GM23338 (cell line): Measurements from ENCODE around the gene ZSWIM5. TPM values are rescaled to one million over a fixed set of nuclear protein-coding genes. Genes with fewer than 3 reads are reported as not detected.

Experiments
- ATAC-seq: fragments of 200-7000 bp; cut with Tn5 transposase; 3 replicates; pipeline ENCODE4 v1.9.1; 2020
- DNase-seq: peaks from one replicate; pipeline ENCODE4 v3.0.0-alpha.2; 2015; ENCODE audit warnings: low spot score
- H2AFZ ChIP-seq: fragments of 200-600 bp; sonication (generic); 2 replicates; pipeline ENCODE4 v1.8.0; 2016; ENCODE audit warnings: antibody characterized with exemption, mild to moderate bottlenecking, moderate library complexity
- H3F3A ChIP-seq: fragments of 200-600 bp; sonication (generic); replicated peaks from 2 replicates; pipeline ENCODE4 v1.8.0; 2017; ENCODE audit warnings: antibody characterized with exemption, mixed run types, low read depth
- H3K27ac ChIP-seq: fragments of 200-600 bp; sonication (generic); 2 replicates; pipeline ENCODE4 v1.6.1; 2016; ENCODE audit warnings: low read depth
- H3K27me3 ChIP-seq: fragments of 200-600 bp; sonication (generic); 2 replicates; pipeline ENCODE4 v1.8.0; 2016; ENCODE audit warnings: mild to moderate bottlenecking, mixed run types, moderate library complexity; ENCODE audit not compliant: insufficient read depth
- H3K36me3 ChIP-seq: fragments of 200-600 bp; sonication (generic); 2 replicates; pipeline ENCODE4 v1.8.0; 2016; ENCODE audit warnings: mild to moderate bottlenecking; ENCODE audit not compliant: insufficient read depth
- H3K4me1 ChIP-seq: fragments of 200-600 bp; sonication (generic); 2 replicates; pipeline ENCODE4 v1.8.0; 2016; ENCODE audit warnings: mild to moderate bottlenecking, moderate library complexity; ENCODE audit not compliant: insufficient read depth
- H3K4me2 ChIP-seq: fragments of 200-600 bp; sonication (generic); 2 replicates; pipeline ENCODE4 v1.7.1; 2017; ENCODE audit warnings: mixed run types
- H3K4me3 ChIP-seq: fragments of 200-600 bp; sonication (generic); 2 replicates; pipeline ENCODE4 v1.6.1; 2016; ENCODE audit warnings: mixed run types
- H3K79me2 ChIP-seq: fragments of 200-600 bp; sonication (generic); replicated peaks from 2 replicates; pipeline ENCODE4 v1.8.0; 2017; ENCODE audit warnings: mild to moderate bottlenecking; ENCODE audit not compliant: insufficient read depth
- H3K9me2 ChIP-seq: fragments of 200-600 bp; sonication (generic); 2 replicates; pipeline ENCODE4 v1.8.0; 2017; ENCODE audit not compliant: insufficient read depth
- H4K20me1 ChIP-seq: fragments of 200-600 bp; sonication (generic); replicated peaks from 2 replicates; pipeline ENCODE4 v1.8.0; 2017; ENCODE audit warnings: mild to moderate bottlenecking; ENCODE audit not compliant: insufficient read depth
- H3K27ac Mint-ChIP-seq: 2 replicates; pipeline ENCODE4 v1.8.0; 2020; ENCODE audit warnings: inconsistent platforms, mild to moderate bottlenecking, moderate library complexity, mixed read lengths
- H3K27me3 Mint-ChIP-seq: 3 replicates; pipeline ENCODE4 v1.8.0; 2022; ENCODE audit warnings: low read depth, mild to moderate bottlenecking, moderate library complexity, mixed read lengths, inconsistent platforms; ENCODE audit not compliant: insufficient read depth, poor library complexity
- H3K36me3 Mint-ChIP-seq: 3 replicates; pipeline ENCODE4 v1.8.0; 2021; ENCODE audit warnings: low read depth, mild to moderate bottlenecking, inconsistent platforms, moderate library complexity, mixed read lengths
- H3K4me1 Mint-ChIP-seq: 3 replicates; pipeline ENCODE4 v1.8.0; 2020; ENCODE audit warnings: mild to moderate bottlenecking, inconsistent platforms, mixed read lengths
- H3K4me3 Mint-ChIP-seq: 3 replicates; pipeline ENCODE4 v1.8.0; 2021; ENCODE audit warnings: moderate library complexity, mild to moderate bottlenecking, inconsistent platforms, mixed read lengths
- H3K9me3 Mint-ChIP-seq: 3 replicates; pipeline ENCODE4 v1.8.0; 2020; ENCODE audit warnings: moderate library complexity, mild to moderate bottlenecking, inconsistent platforms, mixed read lengths
- EZH2 ChIP-seq: fragments of 200-600 bp; sonication (generic); IDR thresholded peaks from one replicate; pipeline ENCODE4 v1.8.0; 2017; ENCODE audit warnings: antibody characterized with exemption, mild to moderate bottlenecking, low read depth; ENCODE audit not compliant: unreplicated experiment
- EZH2phosphoT487 ChIP-seq: fragments of 200-600 bp; sonication (generic); IDR thresholded peaks from one replicate; pipeline ENCODE4 v1.8.1; 2018; ENCODE audit warnings: antibody characterized with exemption; ENCODE audit not compliant: unreplicated experiment
- NANOG ChIP-seq: IDR thresholded peaks from 2 replicates; pipeline ENCODE4 v1.6.1; 2016; ENCODE audit warnings: antibody characterized with exemption, borderline replicate concordance
- STAT1 ChIP-seq: IDR thresholded peaks from one replicate; pipeline ENCODE4 v1.6.1; 2016; ENCODE audit warnings: antibody characterized with exemption; ENCODE audit not compliant: unreplicated experiment
- ZNF331 ChIP-seq: fragments of 250-450 bp; sonication (Bioruptor Pico); IDR thresholded peaks from 2 replicates; pipeline ENCODE4 v1.5.0; 2020; ENCODE audit warnings: low read depth, mild to moderate bottlenecking, moderate library complexity
- polyA plus RNA-seq: library from polyadenylated mRNA; unstranded; fragments of >200 nt; fragmentation: Nextera tagmentation; extraction: Ambion mirVana; gene quantifications from 2 replicates; pipeline ENCODE4 v1.2.1, GENCODE V29; 2016
- total RNA-seq: library from RNA; depleted of rRNA; stranded (reverse); fragments of >200 nt; shearing (Covaris generic); gene quantifications from 2 replicates; pipeline ENCODE4 v1.2.3, GENCODE V29; 2014
- TF ChIP-seq, protein P1 (sequence below): fragments of 250-450 bp; sonication (Bioruptor Pico); IDR thresholded peaks from 2 replicates; pipeline ENCODE4 v1.5.0; 2020; ENCODE audit warnings: mild to moderate bottlenecking, moderate library complexity
- TF ChIP-seq, protein P2 (sequence below), 2 experiments: fragments of 200-600 bp in 1 of 2; sonication (generic) in 1 of 2; conservative IDR thresholded peaks; 2 replicates each; pipeline versions ENCODE4 v1.5.1 to v1.6.1; 2016 to 2017; ENCODE audit warnings: antibody characterized with exemption in 2 of 2, low read depth in 2 of 2, mild to moderate bottlenecking in 2 of 2, moderate library complexity in 1 of 2

The ZSWIM5 gene
- total and polyA plus RNA-seq, 2 experiments from 2014 or later, result 0.65 to 3.6 TPM

GRCh38 chr1:45057542-45057941 is 148.9 kb downstream of the ZSWIM5 start (continued):
- TF ChIP-seq, protein P1, sequence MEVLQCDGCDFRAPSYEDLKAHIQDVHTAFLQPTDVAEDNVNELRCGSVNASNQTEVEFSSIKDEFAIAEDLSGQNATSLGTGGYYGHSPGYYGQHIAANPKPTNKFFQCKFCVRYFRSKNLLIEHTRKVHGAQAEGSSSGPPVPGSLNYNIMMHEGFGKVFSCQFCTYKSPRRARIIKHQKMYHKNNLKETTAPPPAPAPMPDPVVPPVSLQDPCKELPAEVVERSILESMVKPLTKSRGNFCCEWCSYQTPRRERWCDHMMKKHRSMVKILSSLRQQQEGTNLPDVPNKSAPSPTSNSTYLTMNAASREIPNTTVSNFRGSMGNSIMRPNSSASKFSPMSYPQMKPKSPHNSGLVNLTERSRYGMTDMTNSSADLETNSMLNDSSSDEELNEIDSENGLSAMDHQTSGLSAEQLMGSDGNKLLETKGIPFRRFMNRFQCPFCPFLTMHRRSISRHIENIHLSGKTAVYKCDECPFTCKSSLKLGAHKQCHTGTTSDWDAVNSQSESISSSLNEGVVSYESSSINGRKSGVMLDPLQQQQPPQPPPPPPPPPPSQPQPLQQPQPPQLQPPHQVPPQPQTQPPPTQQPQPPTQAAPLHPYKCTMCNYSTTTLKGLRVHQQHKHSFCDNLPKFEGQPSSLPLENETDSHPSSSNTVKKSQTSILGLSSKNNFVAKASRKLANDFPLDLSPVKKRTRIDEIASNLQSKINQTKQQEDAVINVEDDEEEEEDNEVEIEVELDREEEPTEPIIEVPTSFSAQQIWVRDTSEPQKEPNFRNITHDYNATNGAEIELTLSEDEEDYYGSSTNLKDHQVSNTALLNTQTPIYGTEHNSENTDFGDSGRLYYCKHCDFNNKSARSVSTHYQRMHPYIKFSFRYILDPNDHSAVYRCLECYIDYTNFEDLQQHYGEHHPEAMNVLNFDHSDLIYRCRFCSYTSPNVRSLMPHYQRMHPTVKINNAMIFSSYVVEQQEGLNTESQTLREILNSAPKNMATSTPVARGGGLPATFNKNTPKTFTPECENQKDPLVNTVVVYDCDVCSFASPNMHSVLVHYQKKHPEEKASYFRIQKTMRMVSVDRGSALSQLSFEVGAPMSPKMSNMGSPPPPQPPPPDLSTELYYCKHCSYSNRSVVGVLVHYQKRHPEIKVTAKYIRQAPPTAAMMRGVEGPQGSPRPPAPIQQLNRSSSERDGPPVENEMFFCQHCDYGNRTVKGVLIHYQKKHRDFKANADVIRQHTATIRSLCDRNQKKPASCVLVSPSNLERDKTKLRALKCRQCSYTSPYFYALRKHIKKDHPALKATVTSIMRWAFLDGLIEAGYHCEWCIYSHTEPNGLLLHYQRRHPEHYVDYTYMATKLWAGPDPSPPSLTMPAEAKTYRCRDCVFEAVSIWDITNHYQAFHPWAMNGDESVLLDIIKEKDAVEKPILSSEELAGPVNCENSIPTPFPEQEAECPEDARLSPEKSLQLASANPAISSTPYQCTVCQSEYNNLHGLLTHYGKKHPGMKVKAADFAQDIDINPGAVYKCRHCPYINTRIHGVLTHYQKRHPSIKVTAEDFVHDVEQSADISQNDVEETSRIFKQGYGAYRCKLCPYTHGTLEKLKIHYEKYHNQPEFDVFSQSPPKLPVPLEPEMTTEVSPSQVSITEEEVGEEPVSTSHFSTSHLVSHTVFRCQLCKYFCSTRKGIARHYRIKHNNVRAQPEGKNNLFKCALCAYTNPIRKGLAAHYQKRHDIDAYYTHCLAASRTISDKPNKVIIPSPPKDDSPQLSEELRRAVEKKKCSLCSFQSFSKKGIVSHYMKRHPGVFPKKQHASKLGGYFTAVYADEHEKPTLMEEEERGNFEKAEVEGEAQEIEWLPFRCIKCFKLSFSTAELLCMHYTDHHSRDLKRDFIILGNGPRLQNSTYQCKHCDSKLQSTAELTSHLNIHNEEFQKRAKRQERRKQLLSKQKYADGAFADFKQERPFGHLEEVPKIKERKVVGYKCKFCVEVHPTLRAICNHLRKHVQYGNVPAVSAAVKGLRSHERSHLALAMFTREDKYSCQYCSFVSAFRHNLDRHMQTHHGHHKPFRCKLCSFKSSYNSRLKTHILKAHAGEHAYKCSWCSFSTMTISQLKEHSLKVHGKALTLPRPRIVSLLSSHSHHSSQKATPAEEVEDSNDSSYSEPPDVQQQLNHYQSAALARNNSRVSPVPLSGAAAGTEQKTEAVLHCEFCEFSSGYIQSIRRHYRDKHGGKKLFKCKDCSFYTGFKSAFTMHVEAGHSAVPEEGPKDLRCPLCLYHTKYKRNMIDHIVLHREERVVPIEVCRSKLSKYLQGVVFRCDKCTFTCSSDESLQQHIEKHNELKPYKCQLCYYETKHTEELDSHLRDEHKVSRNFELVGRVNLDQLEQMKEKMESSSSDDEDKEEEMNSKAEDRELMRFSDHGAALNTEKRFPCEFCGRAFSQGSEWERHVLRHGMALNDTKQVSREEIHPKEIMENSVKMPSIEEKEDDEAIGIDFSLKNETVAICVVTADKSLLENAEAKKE (CRISPR knock-in tag), result no peak

DNA sequence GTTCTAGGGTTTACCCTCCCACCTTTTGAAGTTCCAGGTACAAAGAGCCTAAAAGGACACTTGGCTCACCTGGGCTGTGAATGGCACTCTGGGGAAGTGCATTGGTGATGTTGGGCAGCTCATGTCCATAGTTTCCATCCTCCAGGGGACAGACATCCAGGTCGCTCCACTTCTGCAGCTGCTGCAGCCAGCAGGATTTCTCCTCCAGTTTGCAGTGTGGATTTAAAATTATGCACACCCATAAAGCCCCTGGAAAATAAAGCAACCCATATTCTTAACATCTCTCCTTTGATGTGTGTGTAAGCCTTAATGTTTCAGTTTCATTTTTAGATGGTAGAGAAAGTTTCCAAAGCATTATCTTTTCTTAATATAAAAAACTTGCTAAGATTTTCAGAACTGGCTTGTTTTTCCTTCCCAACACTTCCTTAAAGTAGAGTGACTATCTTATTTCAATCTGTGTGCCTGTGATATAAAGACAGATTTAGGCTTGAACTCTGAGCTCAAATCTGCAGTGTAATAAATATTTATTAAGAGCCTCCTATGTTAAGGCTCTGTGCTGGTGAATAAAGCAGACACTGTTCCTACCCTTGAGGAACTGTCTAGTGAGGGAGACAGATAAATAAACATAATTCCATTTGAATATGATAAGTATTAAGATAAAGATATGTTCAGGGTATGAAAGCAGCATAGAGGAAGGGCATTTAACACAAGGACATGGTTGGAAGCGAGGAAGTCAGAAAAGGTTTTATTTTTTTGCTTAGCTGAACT is 155.2 kb downstream of the ZSWIM5 start:
- no peaks in the 10 kb centered on the region for H3F3A ChIP-seq
- no peak overlapping the region for H3K27ac ChIP-seq
- no peak overlapping the region for H2AFZ ChIP-seq
- Mint-ChIP-seq H3K9me3 (no peaks in the 10 kb centered on the region), H3K4me3 (no peak overlapping the region), H3K27me3 (peaks cover 3% of the 10 kb centered on the region), H3K27ac (no peak overlapping the region), H3K36me3 (no peaks in the 10 kb centered on the region), H3K4me1 (no peaks in the 10 kb centered on the region)
- H3K9me2 ChIP-seq, result no peaks in the 10 kb centered on the region
- no peaks in the 10 kb centered on the region for H3K4me1 ChIP-seq
- H3K36me3 ChIP-seq, result no peaks in the 10 kb centered on the region
- H3K4me2 ChIP-seq, result no peak overlapping the region
- H3K79me2 ChIP-seq, result no peaks in the 10 kb centered on the region
- DNase-seq, result no peak
- H4K20me1 ChIP-seq, result no peaks in the 10 kb centered on the region
- no peak overlapping the region for H3K4me3 ChIP-seq
- H3K27me3 ChIP-seq, result no peaks in the 10 kb centered on the region
- ATAC-seq, result no peak
- TF ChIP-seq NANOG (no peak), EZH2 (no peak), EZH2phosphoT487 (no peak), STAT1 (no peak), ZNF331 (CRISPR knock-in tag) (no peak)
- TF ChIP-seq, protein P2, sequence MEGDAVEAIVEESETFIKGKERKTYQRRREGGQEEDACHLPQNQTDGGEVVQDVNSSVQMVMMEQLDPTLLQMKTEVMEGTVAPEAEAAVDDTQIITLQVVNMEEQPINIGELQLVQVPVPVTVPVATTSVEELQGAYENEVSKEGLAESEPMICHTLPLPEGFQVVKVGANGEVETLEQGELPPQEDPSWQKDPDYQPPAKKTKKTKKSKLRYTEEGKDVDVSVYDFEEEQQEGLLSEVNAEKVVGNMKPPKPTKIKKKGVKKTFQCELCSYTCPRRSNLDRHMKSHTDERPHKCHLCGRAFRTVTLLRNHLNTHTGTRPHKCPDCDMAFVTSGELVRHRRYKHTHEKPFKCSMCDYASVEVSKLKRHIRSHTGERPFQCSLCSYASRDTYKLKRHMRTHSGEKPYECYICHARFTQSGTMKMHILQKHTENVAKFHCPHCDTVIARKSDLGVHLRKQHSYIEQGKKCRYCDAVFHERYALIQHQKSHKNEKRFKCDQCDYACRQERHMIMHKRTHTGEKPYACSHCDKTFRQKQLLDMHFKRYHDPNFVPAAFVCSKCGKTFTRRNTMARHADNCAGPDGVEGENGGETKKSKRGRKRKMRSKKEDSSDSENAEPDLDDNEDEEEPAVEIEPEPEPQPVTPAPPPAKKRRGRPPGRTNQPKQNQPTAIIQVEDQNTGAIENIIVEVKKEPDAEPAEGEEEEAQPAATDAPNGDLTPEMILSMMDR (conservative IDR thresholded peaks at IDR 0.05; ENCODE audit: low read depth in 2 of 2), result no peak
- TF ChIP-seq, protein P1 (CRISPR knock-in tag), result no peak
